Mucosa of gallbladder (tissue), 1 donor: Measurements from ENCODE around the gene OBSCN. TPM values are rescaled to one million over a fixed set of nuclear protein-coding genes. Genes with fewer than 3 reads are reported as not detected.
"Not testable (repeated sequence)": the region's sequence is repeated elsewhere in the genome, so short reads cannot be mapped to it uniquely, and the experiment has no call there.

Experiments used
- DNase-seq: peaks from one replicate; pipeline ENCODE4 v3.0.0-alpha.2; 2020; ENCODE audit warnings: low spot score
- total RNA-seq: library from RNA; stranded (reverse); gene quantifications from one replicate; pipeline ENCODE4 v1.2.1, GENCODE V29; 2021
- donor health status: DM: no; HTN: no; CAD: no.

Gene OBSCN
- total RNA-seq, 1 donor from 2014 or later, result 25.8 TPM

GRCh38 chr1:228258486-228258885, 50.6 kb downstream of the OBSCN start:
- DNase-seq, result no peak

- no peak for DNase-seq
These were observed 51.6 kb downstream of the OBSCN start for GRCh38 chr1:228259368-228259894.

GRCh38 chr1:228259951-228260350, 52.1 kb downstream of the OBSCN start:
- DNase-seq, result no peak

- DNase-seq, result no peak
These were observed 53.9 kb downstream of the OBSCN start for GRCh38 chr1:228261706-228262105.

GRCh38 chr1:228262475-228262874, 54.6 kb downstream of the OBSCN start:
- DNase-seq, result no peak

GRCh38 chr1:228263636-228264035, 55.8 kb downstream of the OBSCN start:
- no peak for DNase-seq

GRCh38 chr1:228264090-228264829, 56.4 kb downstream of the OBSCN start:
- DNase-seq, result no peak

- DNase-seq, result no peak
These were observed 57.3 kb downstream of the OBSCN start for GRCh38 chr1:228265167-228265566.

- no peak for DNase-seq
These were observed 60.4 kb downstream of the OBSCN start for GRCh38 chr1:228267962-228268880.

- no peak for DNase-seq
These were observed 61.0 kb downstream of the OBSCN start for GRCh38 chr1:228268881-228269265.

GRCh38 chr1:228269431-228269830, 61.6 kb downstream of the OBSCN start:
- not testable (repeated sequence) for DNase-seq

- no peak for DNase-seq
These were observed 62.2 kb downstream of the OBSCN start for GRCh38 chr1:228270032-228270431.

- DNase-seq, result no peak
These were observed 63.9 kb downstream of the OBSCN start for GRCh38 chr1:228271701-228272251.

GRCh38 chr1:228272331-228272791, 64.5 kb downstream of the OBSCN start:
- no peak for DNase-seq

- no peak for DNase-seq
These were observed 65.2 kb downstream of the OBSCN start for GRCh38 chr1:228272831-228273571.

- no peak for DNase-seq
These were observed 66.0 kb downstream of the OBSCN start for GRCh38 chr1:228273720-228274451.

- no peak for DNase-seq
These were observed 66.8 kb downstream of the OBSCN start for GRCh38 chr1:228274452-228275178.

GRCh38 chr1:228275179-228275429, 67.3 kb downstream of the OBSCN start:
- DNase-seq, result no peak

- DNase-seq, result peak; percentile 92
These were observed 67.8 kb downstream of the OBSCN start for GRCh38 chr1:228275430-228276173.
